ENCODE measurements around the gene TEX38. TPM values are rescaled to one million over a fixed set of nuclear protein-coding genes. Genes with fewer than 3 reads are reported as not detected.

TEX38 gene
- total RNA-seq, 1 experiment from 2014 or later: not detected

DNA sequence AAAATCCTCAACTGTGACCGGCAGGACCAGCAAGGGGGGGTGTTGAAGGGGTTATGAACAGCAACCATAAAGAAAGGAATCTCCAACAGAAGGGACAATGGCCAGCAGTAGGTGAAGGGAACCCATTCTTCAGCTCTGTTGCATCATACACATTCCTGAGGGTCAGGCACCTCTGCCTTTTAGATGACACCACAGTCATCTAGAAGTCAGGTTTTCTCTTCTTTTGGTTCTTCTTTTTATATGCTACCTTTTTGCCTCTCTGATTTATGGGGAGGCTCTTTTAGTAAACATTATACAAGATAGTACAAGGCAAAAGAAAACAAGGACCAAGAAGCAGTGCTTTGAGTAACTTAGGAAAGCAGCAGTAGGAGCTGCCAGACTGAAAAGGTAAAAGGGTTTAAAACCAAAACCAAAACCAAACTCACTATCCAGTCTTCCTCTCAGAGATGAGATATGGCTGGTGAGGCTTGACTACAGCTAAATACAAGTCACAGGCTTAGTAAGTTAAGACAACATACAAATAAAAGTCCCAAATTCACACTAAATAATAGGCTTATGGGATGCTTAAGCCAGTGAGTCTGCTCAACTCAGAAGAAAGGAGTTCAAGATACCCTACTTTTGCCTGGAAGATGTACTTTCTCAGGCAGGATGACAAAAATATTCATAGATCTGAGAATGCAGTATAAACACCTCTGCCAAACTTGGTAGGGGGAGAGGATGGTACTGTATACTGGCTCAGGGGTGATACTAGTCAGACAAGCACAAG lies 4.1 kb downstream of the TEX38 start:
- no peak for DNase-seq (ENCODE audit: unreplicated experiment)
- H3K4me1 Mint-ChIP-seq (ENCODE audit: insufficient read depth, unreplicated experiment): no peaks in the 10 kb centered on the region
- intact Hi-C loops (cut with micrococcal nuclease): no loop called here
- H3K4me3 Mint-ChIP-seq (ENCODE audit: unreplicated experiment): no peak overlapping the region
- BruUV-seq (replicated peaks): no TSS peak
- CTCF ChIA-PET: interaction anchor here (0.6 to 1.8 kb wide), 4 partner anchors 8 to 377 kb away, joined by 3 to 4 read pairs (median 4); no protein-coding TSS in a partner anchor
- H3K36me3 Mint-ChIP-seq (ENCODE audit: insufficient read depth, unreplicated experiment): peaks cover 45% of the 10 kb centered on the region
- TF ChIP-seq, protein P1, sequence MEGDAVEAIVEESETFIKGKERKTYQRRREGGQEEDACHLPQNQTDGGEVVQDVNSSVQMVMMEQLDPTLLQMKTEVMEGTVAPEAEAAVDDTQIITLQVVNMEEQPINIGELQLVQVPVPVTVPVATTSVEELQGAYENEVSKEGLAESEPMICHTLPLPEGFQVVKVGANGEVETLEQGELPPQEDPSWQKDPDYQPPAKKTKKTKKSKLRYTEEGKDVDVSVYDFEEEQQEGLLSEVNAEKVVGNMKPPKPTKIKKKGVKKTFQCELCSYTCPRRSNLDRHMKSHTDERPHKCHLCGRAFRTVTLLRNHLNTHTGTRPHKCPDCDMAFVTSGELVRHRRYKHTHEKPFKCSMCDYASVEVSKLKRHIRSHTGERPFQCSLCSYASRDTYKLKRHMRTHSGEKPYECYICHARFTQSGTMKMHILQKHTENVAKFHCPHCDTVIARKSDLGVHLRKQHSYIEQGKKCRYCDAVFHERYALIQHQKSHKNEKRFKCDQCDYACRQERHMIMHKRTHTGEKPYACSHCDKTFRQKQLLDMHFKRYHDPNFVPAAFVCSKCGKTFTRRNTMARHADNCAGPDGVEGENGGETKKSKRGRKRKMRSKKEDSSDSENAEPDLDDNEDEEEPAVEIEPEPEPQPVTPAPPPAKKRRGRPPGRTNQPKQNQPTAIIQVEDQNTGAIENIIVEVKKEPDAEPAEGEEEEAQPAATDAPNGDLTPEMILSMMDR (IDR thresholded peaks at IDR 0.05; ENCODE audit: unreplicated experiment): no peak
- H3K27me3 Mint-ChIP-seq (ENCODE audit: insufficient read depth, unreplicated experiment): no peaks in the 10 kb centered on the region
- no peaks in the 10 kb centered on the region for H3K9me3 Mint-ChIP-seq (ENCODE audit: unreplicated experiment)
- POLR2A ChIA-PET: interaction anchor here (0.6 to 1.2 kb wide), 4 partner anchors 25 to 1096 kb away, joined by 3 read pairs; partner anchors contain the start of gene MKNK1
- H3K27ac Mint-ChIP-seq (ENCODE audit: low read depth, unreplicated experiment): no peak overlapping the region

DNA sequence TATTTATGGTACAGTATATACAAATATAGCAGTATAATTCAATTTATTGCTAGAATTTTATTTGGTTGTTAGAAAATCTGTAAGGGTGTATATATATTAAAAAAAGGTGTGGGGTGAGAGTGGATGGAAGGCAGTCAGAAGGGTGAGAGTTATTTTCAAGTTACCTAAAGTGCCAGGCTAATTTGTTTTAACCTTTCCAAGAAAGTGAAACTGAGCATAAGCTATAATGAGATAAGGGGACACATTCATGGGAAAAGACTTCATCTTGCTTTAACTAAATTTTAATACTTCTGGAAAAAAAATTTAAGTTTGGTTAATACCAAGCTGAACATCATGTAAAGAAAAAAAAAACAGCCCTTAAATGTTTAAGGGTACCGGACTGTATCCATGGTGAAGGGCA lies 4.9 kb downstream of the TEX38 start:
- Mint-ChIP-seq H3K9me3 (ENCODE audit: unreplicated experiment) (no peaks in the 10 kb centered on the region), H3K27ac (ENCODE audit: low read depth, unreplicated experiment) (no peak overlapping the region), H3K27me3 (ENCODE audit: insufficient read depth, unreplicated experiment) (no peaks in the 10 kb centered on the region), H3K36me3 (ENCODE audit: insufficient read depth, unreplicated experiment) (peaks cover 53% of the 10 kb centered on the region), H3K4me1 (ENCODE audit: insufficient read depth, unreplicated experiment) (no peaks in the 10 kb centered on the region), H3K4me3 (ENCODE audit: unreplicated experiment) (no peak overlapping the region)
- BruUV-seq (replicated peaks): no TSS peak
- CTCF ChIA-PET: interaction anchor here (1.1 kb wide), 1 partner anchor 11 kb away, joined by 3 read pairs; no protein-coding TSS in a partner anchor
- intact Hi-C loops (cut with micrococcal nuclease): no loop called here
- POLR2A ChIA-PET: interaction anchor here (1.2 to 1.8 kb wide), 3 partner anchors 8 to 72 kb away, joined by 3 to 12 read pairs (median 3); partner anchors contain the start of genes ATPAF1 and MKNK1
- no peak for DNase-seq (ENCODE audit: unreplicated experiment)
- TF ChIP-seq, protein P1 (IDR thresholded peaks at IDR 0.05; ENCODE audit: unreplicated experiment): no peak

DNA sequence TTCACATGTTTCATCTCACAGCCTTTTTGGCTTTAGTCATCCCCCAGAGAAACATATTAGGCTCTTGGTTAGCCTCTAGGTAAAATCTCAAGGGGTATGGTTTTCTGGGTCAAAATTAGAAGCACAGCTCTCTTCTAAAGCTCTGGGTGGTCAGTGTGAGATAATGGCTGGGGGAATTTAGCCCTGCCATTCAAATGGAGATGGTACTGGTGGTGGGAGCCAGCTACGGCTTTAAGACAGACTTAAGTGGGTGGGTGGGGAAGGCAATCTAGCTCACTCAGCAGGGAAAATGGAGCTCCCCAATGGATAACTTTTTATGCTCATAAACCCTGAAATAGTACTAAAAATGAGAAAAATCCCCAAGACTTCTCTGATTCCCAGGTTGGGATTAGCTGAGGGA lies 5.7 kb downstream of the TEX38 start:
- H3K27me3 Mint-ChIP-seq (ENCODE audit: insufficient read depth, unreplicated experiment): no peaks in the 10 kb centered on the region
- peaks cover 61% of the 10 kb centered on the region for H3K36me3 Mint-ChIP-seq (ENCODE audit: insufficient read depth, unreplicated experiment)
- no peak overlapping the region for H3K27ac Mint-ChIP-seq (ENCODE audit: low read depth, unreplicated experiment)
- TF ChIP-seq, protein P1 (IDR thresholded peaks at IDR 0.05; ENCODE audit: unreplicated experiment): no peak
- H3K4me1 Mint-ChIP-seq (ENCODE audit: insufficient read depth, unreplicated experiment): no peaks in the 10 kb centered on the region
- H3K4me3 Mint-ChIP-seq (ENCODE audit: unreplicated experiment): no peak overlapping the region
- CTCF ChIA-PET: interaction anchor here (0.6 to 1.4 kb wide), 5 partner anchors 9 to 588 kb away, joined by 3 to 9 read pairs (median 4); partner anchors contain the start of gene ATPAF1
- POLR2A ChIA-PET: interaction anchor here (0.6 to 1.8 kb wide), 5 partner anchors 9 to 653 kb away, joined by 3 to 12 read pairs (median 3); partner anchors contain the start of genes ATPAF1 and MOB3C
- intact Hi-C loops (cut with micrococcal nuclease): no loop called here
- no TSS peak for BruUV-seq (replicated peaks)
- H3K9me3 Mint-ChIP-seq (ENCODE audit: unreplicated experiment): no peaks in the 10 kb centered on the region
- DNase-seq (ENCODE audit: unreplicated experiment): no peak

DNA sequence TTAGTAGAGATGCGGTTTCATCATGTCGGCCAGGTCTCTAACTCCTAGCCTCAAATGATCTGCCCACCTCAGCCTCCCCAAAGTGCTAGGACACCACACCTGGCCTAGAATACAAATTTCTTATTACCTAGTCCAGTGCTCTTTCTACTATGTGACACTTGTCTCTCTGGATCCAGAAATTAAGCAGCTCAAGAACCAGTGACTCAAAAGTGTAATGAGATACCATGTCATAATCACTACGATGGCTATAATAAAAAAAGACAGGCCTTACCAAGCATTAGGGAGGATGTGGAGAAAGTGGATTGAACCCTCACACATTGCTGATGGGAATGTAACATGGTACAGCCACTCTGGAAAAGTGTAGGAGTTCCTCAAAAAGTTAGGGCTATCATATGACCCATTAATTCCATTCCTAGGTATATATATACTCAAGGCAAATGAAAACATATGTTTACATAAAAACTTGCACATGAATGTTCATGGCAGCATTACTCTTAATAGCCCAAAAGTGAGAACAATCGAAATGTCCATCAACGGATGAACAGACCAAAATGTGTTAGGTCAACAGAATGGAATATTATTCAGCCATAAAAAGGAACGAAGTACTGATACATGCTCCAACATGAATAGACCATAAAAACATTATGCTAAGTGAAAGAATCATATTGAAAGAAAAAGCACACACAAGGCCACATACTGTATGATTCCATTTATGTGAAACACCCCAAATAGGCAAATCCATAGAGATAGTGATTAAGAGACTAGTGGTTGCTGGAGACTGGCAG lies 8.3 kb downstream of the TEX38 start:
- intact Hi-C loops (cut with micrococcal nuclease): no loop called here
- H3K27ac Mint-ChIP-seq (ENCODE audit: low read depth, unreplicated experiment): peak overlapping the region; percentile 9
- ChIA-PET CTCF (interaction anchor here (0.6 kb wide), 1 partner anchor 103 kb away, joined by 3 read pairs; no protein-coding TSS in a partner anchor), POLR2A (no interaction called here)
- H3K4me3 Mint-ChIP-seq (ENCODE audit: unreplicated experiment): no peak overlapping the region
- BruUV-seq (replicated peaks): no TSS peak
- peaks cover 82% of the 10 kb centered on the region for H3K36me3 Mint-ChIP-seq (ENCODE audit: insufficient read depth, unreplicated experiment)
- TF ChIP-seq, protein P1 (IDR thresholded peaks at IDR 0.05; ENCODE audit: unreplicated experiment): no peak
- no peaks in the 10 kb centered on the region for H3K27me3 Mint-ChIP-seq (ENCODE audit: insufficient read depth, unreplicated experiment)
- no peak for DNase-seq (ENCODE audit: unreplicated experiment)
- H3K9me3 Mint-ChIP-seq (ENCODE audit: unreplicated experiment): no peaks in the 10 kb centered on the region
- H3K4me1 Mint-ChIP-seq (ENCODE audit: insufficient read depth, unreplicated experiment): no peaks in the 10 kb centered on the region
